GM21515 (cell line): Measurements from ENCODE around the gene NDUFS8.

Source experiments
- ATAC-seq: cut with Tn5 transposase; IDR thresholded peaks from one replicate; pipeline ENCODE4 v1.9.1; 2021; ENCODE audit not compliant: unreplicated experiment

Gene NDUFS8

DNA sequence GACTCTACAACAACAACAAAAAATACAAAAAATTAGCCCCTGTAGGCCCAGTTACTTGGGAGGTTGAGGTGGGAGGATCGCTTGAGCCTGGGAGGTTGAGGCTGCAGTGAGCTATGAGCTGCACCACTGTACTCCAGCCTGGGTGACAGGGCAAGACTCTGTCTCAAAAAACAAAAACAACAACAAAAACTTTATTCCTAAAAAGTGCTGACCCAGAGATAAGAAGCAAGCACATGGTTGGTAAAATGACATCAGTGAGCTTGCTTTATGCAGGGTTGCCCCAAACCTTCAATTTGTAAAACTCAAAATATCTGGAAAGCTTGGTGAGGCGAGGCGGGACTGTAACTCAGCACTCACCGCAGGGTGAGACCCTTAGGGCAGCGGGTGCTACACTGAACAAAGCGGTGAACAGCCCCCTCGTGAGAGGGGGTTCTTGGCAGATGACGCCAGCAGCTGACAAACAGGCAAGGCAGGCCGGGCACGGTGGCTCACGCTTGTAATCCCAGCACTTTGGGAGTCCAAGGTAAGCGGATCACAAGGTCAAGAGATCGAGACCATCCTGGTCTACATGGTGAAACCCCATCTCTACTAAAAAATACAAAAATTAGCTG is 4.9 kb downstream of the NDUFS8 start:
- ATAC-seq, result no peak

DNA sequence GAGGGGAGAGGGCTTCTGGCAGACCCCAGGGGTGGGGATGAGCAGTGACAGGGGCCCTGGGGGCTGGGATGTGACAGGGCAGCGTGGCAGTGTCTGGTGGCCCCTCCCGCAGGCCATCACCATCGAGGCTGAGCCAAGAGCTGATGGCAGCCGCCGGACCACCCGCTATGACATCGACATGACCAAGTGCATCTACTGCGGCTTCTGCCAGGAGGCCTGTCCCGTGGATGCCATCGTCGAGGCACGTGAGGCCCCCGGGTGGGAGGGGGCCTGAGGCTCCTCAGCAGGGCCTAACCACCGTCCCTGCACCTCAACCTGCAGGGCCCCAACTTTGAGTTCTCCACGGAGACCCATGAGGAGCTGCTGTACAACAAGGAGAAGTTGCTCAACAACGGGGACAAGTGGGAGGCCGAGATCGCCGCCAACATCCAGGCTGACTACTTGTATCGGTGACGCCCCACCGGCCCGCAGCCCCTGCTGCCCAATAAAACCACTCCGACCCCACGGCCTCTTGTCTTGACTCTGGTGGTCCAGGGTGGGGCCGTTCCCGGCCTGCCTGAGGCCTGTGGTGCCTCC is 5.7 kb downstream of the NDUFS8 start:
- ATAC-seq, result no peak

DNA sequence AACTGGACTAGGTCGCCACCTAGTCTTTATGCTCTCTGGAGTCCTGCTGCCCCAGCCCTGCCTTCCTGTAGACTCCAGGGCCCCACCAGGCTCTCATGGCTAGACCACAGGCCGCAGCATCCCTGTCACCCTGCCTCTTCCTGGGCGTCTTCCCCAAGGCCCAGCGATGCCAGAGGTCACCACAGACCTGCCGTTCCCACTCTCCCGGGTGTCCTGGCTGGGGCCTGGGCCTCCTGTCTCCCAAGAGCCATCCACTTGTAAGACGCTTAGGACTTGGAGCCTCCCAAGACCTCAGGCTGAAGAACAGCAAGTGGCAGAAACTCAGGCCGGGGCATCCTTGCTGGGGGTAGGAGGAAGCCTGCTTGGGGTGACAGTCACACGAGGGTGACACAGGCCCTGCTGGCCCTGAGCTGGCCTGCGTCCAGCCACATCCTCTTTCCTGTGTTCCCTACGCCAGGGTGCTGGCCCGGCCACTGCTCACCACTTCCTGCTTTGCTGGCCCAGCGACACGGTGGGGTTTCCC is 6.3 kb downstream of the NDUFS8 start:
- no peak for ATAC-seq

DNA sequence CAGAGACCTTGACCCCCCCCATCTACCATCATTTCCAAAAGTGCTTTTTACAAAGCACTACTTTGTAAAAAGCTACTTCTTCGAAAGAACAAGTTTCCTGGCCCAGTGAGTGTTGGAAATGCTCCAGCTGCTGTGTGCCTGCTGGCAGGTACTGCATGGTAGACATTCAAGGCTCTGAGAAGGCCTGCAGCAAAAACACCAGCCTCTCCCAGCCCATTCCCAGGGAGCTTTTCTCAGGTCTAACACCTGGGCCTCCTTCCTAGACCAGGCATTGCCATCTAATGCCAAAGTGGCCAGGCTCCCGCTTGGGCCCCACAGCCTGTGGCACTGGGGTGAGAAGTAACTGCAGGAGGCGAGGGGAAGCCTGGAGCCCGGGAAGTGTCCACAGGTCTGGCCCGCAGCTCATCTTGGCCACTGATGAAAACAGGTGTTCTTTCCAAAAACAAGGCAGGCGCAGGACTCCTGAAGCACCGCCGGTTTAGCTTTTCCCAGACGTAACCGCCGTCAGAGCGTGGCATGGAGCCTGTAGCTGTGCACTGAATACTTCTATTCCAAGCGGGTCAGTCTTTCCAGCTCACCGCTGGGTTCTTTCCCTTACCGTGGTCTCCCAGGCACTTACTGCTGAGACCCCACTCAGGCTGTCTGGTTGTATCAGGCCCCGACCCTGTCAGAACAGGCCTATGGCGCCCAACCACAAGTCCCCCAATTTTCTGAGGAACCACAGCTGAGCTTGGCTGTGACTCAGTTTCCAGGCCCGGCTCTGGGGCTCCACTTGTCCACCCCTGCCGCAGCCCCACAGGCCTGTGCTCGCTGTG is 7.1 kb downstream of the NDUFS8 start:
- ATAC-seq, result no peak

DNA sequence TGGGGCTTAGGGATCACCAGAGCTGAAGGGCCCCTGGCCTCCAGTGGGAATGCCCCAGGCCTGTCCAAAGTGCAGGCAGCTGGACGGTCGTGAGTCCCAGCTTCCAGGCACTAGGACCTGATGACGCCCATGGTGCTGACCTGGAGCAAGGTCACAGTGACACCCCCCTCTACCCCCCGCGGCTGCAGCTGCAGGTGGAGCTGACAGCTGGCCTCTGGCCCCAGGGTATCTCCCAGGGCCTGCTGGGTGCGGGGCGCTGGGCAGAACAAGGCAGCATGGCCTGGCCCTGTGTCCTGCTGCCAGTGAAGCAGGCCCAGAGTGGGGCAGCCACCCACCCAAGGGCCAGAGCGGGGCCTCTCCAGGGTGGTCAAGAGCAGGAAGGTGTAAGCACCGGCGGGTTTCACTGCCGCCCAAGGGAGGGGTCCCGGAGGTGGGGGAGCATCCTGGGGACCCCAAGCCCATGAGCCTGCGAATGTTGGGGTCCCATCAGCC is 7.8 kb downstream of the NDUFS8 start:
- no peak for ATAC-seq

DNA sequence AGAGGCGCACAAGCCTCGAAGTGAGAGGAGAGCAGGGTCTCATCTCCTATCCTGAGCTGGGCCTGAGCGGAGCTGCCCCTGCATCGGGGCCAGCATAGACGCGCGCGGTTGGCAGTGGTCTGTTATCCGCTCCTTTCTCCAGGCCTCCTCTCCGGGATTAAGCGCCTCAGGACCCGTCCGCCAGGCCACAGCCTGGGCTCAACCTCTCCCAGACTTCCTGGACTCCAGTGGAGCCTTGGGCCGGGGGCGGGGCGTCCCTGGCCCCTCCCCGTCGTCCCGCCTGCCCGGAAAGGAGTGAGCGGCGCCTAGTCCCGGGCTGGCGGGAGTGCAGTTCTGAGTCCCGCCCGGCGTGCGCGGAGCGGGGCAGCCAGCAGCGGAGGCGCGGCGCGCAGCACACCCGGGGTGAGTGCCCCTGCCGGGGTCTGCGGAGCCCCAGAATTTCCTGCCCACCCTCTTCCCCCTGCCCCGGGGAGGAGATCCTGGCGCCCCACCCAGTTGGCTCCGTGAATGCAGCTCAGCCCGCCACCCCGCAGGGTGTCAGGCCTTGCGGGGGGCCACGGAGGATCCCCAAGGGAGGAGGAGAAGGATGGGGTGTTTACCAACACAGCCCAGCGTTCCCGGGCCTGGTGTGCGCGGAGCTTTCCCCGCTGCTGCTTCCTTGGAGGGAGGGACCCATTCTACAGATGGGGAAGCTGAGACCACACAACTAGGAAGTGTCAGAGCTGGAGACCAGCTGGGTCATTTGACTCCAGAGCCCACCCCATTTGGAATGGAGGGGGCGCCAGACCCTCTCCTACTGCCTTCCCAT is 8.4 kb downstream of the NDUFS8 start, which contains the start of gene TCIRG1:
TCIRG1 (plus strand) TSS at position 308 of the 808 bp plus-strand sequence. CDS start 2,247 bp downstream, outside the sequence.
- peak; percentile 39 for ATAC-seq

DNA sequence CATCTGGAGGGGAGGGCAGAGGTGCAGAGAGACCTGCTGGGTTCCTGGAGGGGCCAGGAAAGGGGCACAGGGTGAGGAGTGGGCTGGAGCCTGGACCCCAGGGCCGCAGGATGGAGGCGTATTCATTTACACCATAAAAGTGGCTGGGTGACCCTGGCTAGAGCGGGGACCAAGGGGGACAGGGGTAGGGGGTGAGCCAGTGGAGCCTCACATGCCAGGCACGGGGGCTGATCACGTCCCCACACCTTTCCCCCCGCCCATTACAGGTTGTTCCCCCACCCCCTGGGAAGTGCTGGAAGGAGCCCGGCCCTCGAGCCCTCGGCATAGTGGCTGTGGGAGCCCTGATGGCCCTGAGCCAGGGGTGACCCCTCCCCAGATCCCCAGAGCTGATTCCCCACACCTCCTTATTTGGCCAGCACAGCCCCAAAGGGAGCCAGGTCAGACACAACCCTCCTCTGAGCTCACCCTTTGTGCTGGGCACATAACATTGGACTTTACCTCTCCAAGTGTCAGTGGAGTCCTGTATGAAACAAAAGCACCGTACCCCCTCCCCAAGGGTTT is 9.1 kb downstream of the NDUFS8 start:
- no peak for ATAC-seq

DNA sequence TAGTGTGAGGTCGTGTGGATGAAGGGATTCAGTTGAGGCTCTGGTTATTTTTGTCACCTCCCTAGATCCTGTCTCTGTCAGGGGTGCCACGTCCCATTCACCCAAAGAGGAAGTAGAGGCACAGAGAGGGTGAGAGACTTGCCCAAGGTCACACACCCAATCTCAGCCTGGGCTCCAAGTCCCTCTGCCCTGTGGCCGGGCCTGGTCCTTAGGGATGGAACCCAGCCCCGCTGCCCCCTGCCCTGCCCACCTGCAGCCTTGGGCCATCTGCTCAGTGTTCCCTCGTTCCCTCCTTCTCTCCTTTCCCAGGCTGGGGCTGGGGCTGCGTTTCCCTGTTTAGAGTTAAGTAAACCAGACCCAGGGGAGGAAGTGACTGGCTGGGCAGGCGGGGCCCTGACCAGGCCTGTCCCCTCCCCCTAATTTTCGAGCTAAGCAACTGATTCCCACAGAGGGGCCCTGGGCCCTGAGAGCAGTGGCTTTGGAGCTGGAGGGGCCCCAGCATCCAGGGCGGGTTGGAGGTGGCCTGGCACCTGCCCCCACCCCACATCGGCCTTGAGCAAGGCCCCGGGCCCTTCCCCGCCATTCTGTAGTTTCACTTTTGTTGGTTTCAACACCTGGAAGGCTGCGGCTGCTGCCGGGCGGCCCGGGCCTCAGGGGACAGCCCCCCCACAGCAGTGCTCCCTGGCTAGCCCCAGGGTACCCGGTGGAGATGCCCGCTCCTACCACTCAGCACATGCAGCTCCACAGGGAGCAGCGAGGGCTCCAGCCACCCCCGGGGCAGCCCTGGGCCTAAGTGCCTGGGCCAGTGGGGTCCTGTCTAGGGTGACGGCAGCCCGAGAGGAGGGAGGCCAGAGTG is 9.8 kb downstream of the NDUFS8 start:
- peak; percentile 46 for ATAC-seq

DNA sequence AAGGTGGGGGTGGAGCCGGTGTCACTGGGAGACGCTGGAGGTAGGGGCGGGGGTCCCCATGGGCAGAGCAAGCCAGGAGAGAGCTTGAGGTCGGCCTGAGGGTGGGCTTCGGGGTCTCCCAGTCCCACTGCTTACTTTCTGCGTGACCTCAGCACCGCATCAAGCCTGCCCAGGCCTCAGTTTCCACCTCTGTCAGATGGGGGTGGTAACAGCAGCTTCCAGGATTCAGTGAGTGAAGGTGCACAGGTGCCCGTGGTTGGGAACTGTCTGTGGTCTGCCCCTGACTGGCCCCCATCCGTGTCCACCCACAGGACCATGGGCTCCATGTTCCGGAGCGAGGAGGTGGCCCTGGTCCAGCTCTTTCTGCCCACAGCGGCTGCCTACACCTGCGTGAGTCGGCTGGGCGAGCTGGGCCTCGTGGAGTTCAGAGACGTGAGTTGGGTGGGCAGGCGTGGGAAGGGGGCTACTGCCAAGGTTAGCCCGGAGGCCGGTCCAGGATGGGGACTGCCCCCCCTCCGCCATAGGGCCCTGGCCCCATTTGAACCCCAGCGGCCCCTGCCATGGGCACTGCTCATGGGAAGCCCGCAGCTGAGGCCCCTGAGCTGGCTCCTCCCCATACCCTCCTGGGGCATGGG is 10.6 kb downstream of the NDUFS8 start:
- no peak for ATAC-seq

DNA sequence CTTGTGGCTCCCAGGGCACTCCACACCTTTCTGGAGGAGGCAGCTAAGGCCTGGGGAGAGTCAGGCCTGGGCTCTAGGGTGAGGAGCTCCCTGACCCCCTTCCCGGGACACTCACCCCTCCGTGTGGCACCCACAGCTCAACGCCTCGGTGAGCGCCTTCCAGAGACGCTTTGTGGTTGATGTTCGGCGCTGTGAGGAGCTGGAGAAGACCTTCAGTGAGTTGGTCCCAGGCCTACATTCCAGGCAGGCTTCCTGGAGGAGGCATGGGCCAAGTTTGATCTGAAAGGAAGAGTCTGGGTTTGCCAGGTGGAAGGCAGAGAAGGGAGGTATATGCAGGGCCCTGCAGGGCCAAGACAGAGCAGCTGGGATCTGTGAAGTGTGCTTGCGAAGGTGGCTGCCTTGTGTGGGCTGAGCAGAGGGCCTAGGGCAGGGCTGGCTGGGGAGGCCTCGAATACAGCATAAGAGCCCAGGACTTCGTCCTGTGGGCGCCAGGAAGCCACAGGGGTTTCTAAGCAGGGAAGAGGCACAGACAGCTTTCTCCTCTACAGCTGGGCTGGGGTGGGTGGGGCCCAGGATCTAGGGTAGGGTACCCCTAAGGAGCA is 11.2 kb downstream of the NDUFS8 start:
- no peak for ATAC-seq

DNA sequence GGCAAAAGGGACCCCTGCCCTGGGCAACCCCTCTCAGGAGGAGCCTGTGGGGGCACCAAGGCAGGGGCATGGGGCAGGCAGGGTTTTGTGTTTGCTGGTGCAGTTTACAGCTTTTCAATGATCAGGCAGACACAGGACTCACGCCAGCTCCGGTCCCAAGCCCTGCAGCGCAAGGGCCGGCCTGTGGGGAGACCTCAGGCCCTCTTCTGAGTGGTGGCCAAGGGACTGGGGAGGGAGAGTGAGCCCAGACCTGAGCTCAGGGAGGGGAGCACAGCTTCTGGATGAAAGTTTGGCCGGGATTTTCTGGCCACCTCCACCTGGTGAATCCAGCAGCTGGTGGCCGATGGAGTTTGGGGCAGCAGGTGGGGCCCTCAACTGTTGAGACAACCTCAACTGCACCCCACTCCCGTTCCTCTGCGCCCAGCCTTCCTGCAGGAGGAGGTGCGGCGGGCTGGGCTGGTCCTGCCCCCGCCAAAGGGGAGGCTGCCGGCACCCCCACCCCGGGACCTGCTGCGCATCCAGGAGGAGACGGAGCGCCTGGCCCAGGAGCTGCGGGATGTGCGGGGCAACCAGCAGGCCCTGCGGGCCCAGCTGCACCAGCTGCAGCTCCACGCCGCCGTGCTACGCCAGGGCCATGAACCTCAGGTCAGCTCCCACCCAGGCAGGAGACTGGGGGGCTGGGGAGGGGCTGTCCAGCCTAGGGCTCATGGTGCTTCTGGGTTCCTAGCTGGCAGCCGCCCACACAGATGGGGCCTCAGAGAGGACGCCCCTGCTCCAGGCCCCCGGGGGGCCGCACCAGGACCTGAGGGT is 11.9 kb downstream of the NDUFS8 start:
- ATAC-seq, result no peak

DNA sequence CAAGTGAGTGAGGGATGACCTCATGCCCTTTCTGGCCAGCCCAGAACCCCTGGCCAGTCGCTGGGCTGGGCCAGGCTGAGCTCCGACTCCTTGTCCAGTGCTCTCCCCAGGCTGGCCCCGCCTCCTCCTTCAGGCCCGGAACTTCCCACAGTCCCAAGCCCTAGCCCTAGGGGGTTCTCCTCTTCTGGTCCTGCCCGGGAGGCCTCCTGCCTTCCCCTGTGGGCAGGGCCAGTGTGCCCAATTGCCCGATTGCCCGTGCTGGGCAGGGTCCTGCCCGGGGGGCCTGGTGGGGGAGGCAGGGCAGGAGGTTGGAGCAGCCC is 12.5 kb downstream of the NDUFS8 start:
- no peak for ATAC-seq

DNA sequence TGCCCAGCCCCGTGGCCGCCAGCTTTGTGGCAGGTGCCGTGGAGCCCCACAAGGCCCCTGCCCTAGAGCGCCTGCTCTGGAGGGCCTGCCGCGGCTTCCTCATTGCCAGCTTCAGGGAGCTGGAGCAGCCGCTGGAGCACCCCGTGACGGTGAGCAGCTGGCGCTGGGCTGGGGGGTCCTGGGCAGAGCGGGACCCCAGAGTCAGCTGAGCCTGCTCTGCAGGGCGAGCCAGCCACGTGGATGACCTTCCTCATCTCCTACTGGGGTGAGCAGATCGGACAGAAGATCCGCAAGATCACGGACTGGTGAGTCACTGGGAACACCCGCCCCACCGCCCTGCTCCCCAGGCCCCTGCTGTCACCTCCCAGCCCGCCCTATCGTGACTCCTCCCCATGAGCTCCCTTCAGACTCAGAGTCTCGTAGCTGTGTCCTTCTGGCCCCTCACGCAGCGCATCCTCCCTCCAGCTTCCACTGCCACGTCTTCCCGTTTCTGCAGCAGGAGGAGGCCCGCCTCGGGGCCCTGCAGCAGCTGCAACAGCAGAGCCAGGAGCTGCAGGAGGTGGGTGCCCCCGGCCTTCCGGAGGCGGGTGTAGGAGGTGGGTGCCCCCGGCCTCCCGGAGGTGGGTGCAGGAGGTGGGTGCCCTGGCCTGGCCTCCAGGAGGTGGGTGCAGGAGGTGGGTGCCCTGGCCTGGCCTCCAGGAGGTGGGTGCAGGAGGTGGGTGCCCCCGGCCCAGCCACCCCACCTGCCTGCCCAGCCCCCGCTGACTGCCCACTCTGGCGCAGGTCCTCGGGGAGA is 13.1 kb downstream of the NDUFS8 start:
- no peak for ATAC-seq

DNA sequence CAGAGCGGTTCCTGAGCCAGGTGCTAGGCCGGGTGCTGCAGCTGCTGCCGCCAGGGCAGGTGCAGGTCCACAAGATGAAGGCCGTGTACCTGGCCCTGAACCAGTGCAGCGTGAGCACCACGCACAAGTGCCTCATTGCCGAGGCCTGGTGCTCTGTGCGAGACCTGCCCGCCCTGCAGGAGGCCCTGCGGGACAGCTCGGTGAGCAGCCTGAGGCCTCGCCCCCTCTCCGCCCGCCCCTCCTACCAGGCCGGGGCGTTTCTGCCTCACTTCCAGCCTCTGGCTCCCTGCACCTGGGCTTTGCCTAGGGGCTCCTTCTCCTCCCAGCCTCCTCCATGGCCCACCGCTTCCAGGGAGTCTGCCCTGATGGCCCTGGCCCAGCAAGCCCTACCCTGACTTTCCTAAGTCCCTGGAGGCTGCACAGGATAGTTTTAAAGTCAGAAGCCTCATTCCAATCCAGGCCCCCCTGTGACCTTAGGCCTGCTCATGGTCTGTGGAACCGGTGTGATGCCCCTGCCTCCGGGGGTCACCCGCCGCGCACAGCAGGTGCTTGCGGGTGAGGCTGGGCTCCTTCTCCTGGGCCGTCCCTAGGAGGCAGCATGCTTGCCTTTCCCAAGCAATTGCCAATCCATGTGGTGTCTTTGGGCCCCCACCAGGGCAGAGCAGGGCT is 13.8 kb downstream of the NDUFS8 start:
- ATAC-seq, result no peak

DNA sequence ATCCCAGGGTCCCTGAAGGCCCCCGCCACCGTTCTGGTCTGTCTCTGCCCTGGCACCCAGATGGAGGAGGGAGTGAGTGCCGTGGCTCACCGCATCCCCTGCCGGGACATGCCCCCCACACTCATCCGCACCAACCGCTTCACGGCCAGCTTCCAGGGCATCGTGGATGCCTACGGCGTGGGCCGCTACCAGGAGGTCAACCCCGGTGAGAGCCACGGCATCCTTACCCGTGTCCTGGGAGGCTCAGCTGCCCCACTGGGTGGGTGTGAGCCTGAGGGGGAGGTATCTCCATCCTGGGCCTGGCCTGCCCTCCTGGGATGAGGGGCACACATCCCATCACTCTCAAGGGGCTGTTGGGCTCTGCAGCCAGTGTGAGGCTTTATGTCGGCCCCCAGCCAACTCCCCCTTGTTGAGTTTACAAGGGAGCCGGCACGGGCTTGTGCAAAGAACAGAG is 14.4 kb downstream of the NDUFS8 start:
- no peak for ATAC-seq

DNA sequence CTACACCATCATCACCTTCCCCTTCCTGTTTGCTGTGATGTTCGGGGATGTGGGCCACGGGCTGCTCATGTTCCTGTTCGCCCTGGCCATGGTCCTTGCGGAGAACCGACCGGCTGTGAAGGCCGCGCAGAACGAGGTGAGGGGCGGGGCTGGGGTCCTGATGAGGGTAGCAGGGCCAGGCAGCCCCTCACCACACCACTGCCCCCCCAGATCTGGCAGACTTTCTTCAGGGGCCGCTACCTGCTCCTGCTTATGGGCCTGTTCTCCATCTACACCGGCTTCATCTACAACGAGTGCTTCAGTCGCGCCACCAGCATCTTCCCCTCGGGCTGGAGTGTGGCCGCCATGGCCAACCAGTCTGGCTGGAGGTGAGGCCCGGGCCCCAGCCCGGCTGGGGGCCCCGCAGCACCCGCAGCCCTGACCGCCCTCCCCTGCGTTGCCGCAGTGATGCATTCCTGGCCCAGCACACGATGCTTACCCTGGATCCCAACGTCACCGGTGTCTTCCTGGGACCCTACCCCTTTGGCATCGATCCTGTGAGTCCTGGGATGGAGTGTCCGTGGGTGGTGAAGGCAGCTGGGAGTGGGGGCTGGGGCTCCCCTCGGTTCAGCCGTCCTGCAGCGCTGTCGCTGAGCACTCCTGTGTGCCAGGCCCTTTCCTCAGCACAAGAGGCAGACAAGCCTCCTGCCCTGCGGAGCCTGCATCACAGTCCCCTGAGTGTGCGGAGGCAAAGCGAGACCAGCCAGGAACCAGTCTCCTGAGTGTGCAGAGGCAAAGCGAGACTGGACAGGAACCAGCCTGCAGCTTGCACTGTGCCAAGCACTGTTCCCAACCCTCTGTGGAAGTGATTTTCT is 17.2 kb downstream of the NDUFS8 start:
- ATAC-seq, result no peak
